Left renal pelvis (tissue), 4 donors: ENCODE results near the gene AK6. TPM values are rescaled to one million over a fixed set of nuclear protein-coding genes. Genes with fewer than 3 reads are reported as not detected.
"Not testable (repeated sequence)": the region's sequence is repeated elsewhere in the genome, so short reads cannot be mapped to it uniquely, and the experiment has no call there.

Experiments
- DNase-seq, 4 donors: peaks; one replicate each; pipeline ENCODE4 v3.0.0-alpha.2; 2013; ENCODE audit warnings: low read depth in 4 of 4, low spot score in 3 of 4
- polyA plus RNA-seq, 4 donors: library from polyadenylated mRNA; unstranded; fragments of 120-200 nt; gene quantifications; one replicate each; pipeline ENCODE4 v1.2.1, GENCODE V29; 2013; ENCODE audit not compliant: insufficient read length in 4 of 4

Gene AK6
- polyA plus RNA-seq, 4 donors: 63.5 to 85.3 (median 75.6) TPM

GRCh38 chr5:69341520-69342161, 27.7 kb downstream of the AK6 start:
- no peak for DNase-seq

GRCh38 chr5:69335341-69335935, 33.9 kb downstream of the AK6 start:
- no peak for DNase-seq

- peak; percentile 29 to 60 (median 56) for DNase-seq
Observed at GRCh38 chr5:69334793-69335268, 34.5 kb downstream of the AK6 start.

GRCh38 chr5:69333668-69334315, 35.5 kb downstream of the AK6 start:
- DNase-seq: not testable (repeated sequence)

- no peak for DNase-seq
Observed at GRCh38 chr5:69331528-69332445, 37.5 kb downstream of the AK6 start.

GRCh38 chr5:69329905-69330489, 39.3 kb downstream of the AK6 start:
- no peak for DNase-seq

GRCh38 chr5:69326365-69326764, 43.0 kb downstream of the AK6 start:
- DNase-seq: no peak

- DNase-seq: no peak
Observed at GRCh38 chr5:69317391-69317790, 51.9 kb downstream of the AK6 start.

GRCh38 chr5:69315972-69316371, 53.3 kb downstream of the AK6 start:
- DNase-seq: no peak

- no peak for DNase-seq
Observed at GRCh38 chr5:69313428-69313827, 55.9 kb downstream of the AK6 start.

- no peak for DNase-seq
Observed at GRCh38 chr5:69312459-69313160, 56.7 kb downstream of the AK6 start.

GRCh38 chr5:69309380-69309779, 59.9 kb downstream of the AK6 start:
- DNase-seq: no peak

- no peak for DNase-seq
Observed at GRCh38 chr5:69308046-69308553, 61.2 kb downstream of the AK6 start.

GRCh38 chr5:69305512-69305911, 63.8 kb downstream of the AK6 start:
- no peak for DNase-seq

Other genes starting within 250 kb of the AK6 start
- gene CCNB1, start 202.4 kb downstream of the AK6 start, polyA plus RNA-seq: 10 to 100 TPM; 72.0 to 96.2 (median 93.6) TPM
- 10 to 100 TPM; 20.7 to 33.7 (median 25.3) TPM for gene CENPH, start 179.9 kb downstream of the AK6 start, polyA plus RNA-seq
- gene CDK7, start 134.6 kb downstream of the AK6 start, polyA plus RNA-seq: 10 to 100 TPM; 25.7 to 46.3 (median 41.9) TPM
- 10 to 100 TPM in 3 of 4 donors, 1 to 10 TPM in 1; 9.8 to 15.7 (median 10.9) TPM for gene CCDC125, start 36.7 kb downstream of the AK6 start, polyA plus RNA-seq
- gene TAF9, start within 50 bp of the AK6 start, polyA plus RNA-seq: 10 to 100 TPM; 50.9 to 61.9 (median 57.5) TPM
- 10 to 100 TPM; 30.6 to 44.6 (median 38.2) TPM for gene RAD17, start 298 bp upstream of the AK6 start, polyA plus RNA-seq
- gene MARVELD2, start 45.6 kb upstream of the AK6 start, polyA plus RNA-seq: 10 to 100 TPM in 3 of 4 donors, 1 to 10 TPM in 1; 2.0 to 29.5 (median 26.7) TPM
- 10 to 100 TPM in 3 of 4 donors, 1 to 10 TPM in 1; 6.4 to 44.2 (median 41.2) TPM for gene OCLN, start 123.3 kb upstream of the AK6 start, polyA plus RNA-seq
- 10 to 100 TPM; 28.3 to 62.9 (median 38.8) TPM for gene GTF2H2C, start 190.7 kb upstream of the AK6 start, polyA plus RNA-seq